ENCODE data around the gene PIP4K2A. TPM values are rescaled to one million over a fixed set of nuclear protein-coding genes. Genes with fewer than 3 reads are reported as not detected.

Gene PIP4K2A
- total and polyA plus RNA-seq, 5 donors, result 10.1 to 31.7 (median 22.6) TPM

GRCh38 chr10:22491931-22492615 is 222.3 kb downstream of the PIP4K2A start:
- ATAC-seq (no peak), DNase-seq (no peak)
- WGBS, result 74% methylated on average over 2 of the region's 2 CpGs
- H3K4me1 ChIP-seq (ENCODE audit: control insufficient read depth, insufficient read depth, low read length), result no peaks in the 10 kb centered on the region
- H3K27me3 ChIP-seq (ENCODE audit: control insufficient read depth, insufficient read depth), result no peaks in the 10 kb centered on the region
- H3K4me3 ChIP-seq (ENCODE audit: low read length), result no peak overlapping the region
- no peaks in the 10 kb centered on the region for H3K9me3 ChIP-seq (ENCODE audit: control insufficient read depth, low read length)
- H3K27ac ChIP-seq (ENCODE audit: low read length), result no peak overlapping the region
- intact Hi-C loops (cut with DNase I), result no loop called here

- WGBS, result 89% methylated on average over 3 of the region's 3 CpGs
- intact Hi-C loops (cut with DNase I), result no loop called here
- H3K4me1 ChIP-seq (ENCODE audit: control insufficient read depth, insufficient read depth, low read length), result no peaks in the 10 kb centered on the region
- H3K4me3 ChIP-seq (ENCODE audit: low read length), result no peak overlapping the region
- H3K27ac ChIP-seq (ENCODE audit: low read length), result no peak overlapping the region
- no peaks in the 10 kb centered on the region for H3K9me3 ChIP-seq (ENCODE audit: control insufficient read depth, low read length)
- DNase-seq (no peak), ATAC-seq (no peak)
- H3K27me3 ChIP-seq (ENCODE audit: control insufficient read depth, insufficient read depth), result no peaks in the 10 kb centered on the region
Observed at GRCh38 chr10:22491480-22491879, 222.9 kb downstream of the PIP4K2A start.

GRCh38 chr10:22489975-22490374 is 224.4 kb downstream of the PIP4K2A start:
- intact Hi-C loops (cut with DNase I), result no loop called here
- H3K9me3 ChIP-seq (ENCODE audit: control insufficient read depth, low read length), result no peaks in the 10 kb centered on the region
- no peak for ATAC-seq
- H3K27ac ChIP-seq (ENCODE audit: low read length), result no peak overlapping the region
- 93% methylated on average over 3 of the region's 3 CpGs for WGBS
- H3K4me1 ChIP-seq (ENCODE audit: control insufficient read depth, insufficient read depth, low read length), result no peaks in the 10 kb centered on the region
- DNase-seq, result no peak
- H3K27me3 ChIP-seq (ENCODE audit: control insufficient read depth, insufficient read depth), result no peaks in the 10 kb centered on the region
- no peak overlapping the region for H3K4me3 ChIP-seq (ENCODE audit: low read length)

DNA sequence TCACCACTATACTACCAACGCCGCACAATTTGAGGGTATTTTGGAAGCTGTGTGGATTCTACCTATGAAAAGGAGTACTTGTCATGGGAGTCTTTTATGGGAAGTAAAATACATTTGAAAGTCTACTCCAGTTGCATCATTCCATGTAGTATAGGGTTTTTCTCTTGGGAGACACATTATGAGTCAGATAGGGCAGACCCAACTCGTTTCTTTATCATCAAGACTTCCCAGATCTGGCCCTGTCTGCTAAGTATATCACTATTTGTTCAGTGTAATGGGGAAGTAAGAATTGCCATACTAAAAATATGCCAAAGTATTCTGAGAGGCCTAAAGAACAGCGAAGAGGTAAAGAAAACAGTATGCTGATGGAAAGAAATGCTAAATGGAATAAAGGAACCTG is 224.9 kb downstream of the PIP4K2A start:
- DNase-seq (no peak), ATAC-seq (no peak)
- Histone ChIP-seq H3K27me3 (ENCODE audit: control insufficient read depth, insufficient read depth) (no peaks in the 10 kb centered on the region), H3K9me3 (ENCODE audit: control insufficient read depth, low read length) (no peaks in the 10 kb centered on the region), H3K4me3 (ENCODE audit: low read length) (no peak overlapping the region), H3K27ac (ENCODE audit: low read length) (no peak overlapping the region), H3K4me1 (ENCODE audit: control insufficient read depth, insufficient read depth, low read length) (no peaks in the 10 kb centered on the region)
- 73% methylated on average over 4 of the region's 4 CpGs for WGBS
- intact Hi-C loops (cut with DNase I), result no loop called here

- intact Hi-C loops (cut with DNase I), result no loop called here
- Histone ChIP-seq H3K9me3 (ENCODE audit: control insufficient read depth, low read length) (no peaks in the 10 kb centered on the region), H3K4me3 (ENCODE audit: low read length) (no peak overlapping the region), H3K27ac (ENCODE audit: low read length) (no peak overlapping the region), H3K27me3 (ENCODE audit: control insufficient read depth, insufficient read depth) (no peaks in the 10 kb centered on the region), H3K4me1 (ENCODE audit: control insufficient read depth, insufficient read depth, low read length) (no peaks in the 10 kb centered on the region)
- 51% methylated on average over 1 of the region's 1 CpG for WGBS
- DNase-seq, result no peak
- ATAC-seq, result no peak
Observed at GRCh38 chr10:22486431-22486830, 227.9 kb downstream of the PIP4K2A start.

Other genes starting within 250 kb of the PIP4K2A start
- gene ARMC3, start 213.5 kb upstream of the PIP4K2A start, total RNA-seq, result not detected
- gene ARMC3, start 213.5 kb upstream of the PIP4K2A start, polyA plus RNA-seq, result not detected

Measured in right cardiac atrium (tissue), 5 donors.